ENCODE measurements around the gene PPP4R1.

Gene PPP4R1

DNA sequence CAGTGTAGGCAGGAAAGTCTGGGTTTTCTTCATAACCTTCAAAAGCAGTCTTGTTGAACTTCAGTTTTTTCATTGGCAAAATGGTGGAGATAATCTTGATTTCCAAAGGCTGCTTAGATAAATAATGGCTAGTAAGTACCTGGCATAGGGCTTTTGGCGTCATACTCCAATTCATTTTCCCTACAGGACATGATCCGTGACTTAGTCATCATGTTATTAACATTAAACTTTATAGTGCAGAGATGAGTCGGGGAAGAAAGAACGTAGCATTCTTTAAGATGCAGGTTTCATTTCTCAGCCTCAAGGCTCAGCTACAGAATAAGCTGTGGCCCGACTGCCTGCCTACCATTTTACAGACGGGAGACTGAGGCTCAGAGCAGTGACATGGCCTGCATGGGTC, 75.1 kb downstream of the PPP4R1 start:
- no peak for DNase-seq

DNA sequence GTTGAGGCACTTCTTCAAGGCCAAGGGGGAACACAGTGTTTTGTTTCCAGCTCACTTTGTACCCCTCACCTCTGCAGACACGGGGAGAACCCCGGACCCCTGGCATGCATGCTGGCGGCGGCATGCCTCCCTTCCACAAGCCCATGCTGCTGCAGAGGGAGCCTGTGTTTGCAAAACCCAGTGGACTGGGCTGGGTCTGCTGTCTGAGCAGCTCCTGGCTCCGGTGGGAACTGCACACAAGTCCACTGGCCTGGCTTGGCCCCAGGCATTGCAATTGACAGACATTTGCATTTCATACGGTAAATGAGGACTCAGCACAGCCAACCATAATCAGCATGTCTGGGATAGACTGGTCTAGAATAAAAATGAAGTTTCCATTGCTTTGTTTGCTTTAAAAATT, 76.7 kb downstream of the PPP4R1 start:
- no peak for DNase-seq

DNA sequence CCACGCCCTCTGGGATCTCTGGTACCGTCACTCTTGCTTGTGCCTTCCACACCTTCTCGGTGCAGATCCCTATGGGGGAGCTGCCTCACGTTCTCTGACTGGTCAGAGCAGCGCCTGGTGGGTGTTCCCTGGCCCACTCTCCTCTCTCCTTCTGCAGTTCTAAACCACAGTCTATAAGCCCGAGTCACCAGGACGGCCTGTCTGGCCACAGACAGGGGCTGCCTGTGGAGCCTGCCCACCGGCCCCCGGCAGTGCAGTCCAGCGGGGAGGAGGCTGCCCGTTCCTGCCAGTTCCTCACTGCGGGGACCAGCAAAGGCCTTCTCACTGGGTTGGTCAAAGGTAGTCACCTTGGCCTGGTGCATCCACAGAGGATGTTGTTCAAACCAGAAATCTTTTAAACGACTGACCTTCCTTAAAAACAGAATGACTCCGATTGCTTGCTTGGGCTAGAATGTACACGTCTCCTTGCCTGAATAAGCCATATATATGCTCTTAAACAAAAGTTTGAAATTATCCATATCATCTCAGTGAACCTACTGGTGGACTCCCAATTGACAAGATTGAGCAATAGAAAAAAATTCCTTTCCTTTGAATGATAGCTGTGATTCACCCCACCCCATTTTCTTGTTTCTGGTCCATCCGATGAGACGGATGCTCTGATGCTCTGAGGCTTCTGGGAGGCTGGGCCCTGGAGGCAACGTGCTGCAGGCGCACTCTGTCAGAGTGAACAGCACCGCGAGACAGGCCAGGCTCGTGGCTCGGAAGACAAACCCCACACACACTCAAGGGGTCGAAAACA, 77.8 kb downstream of the PPP4R1 start:
- no peak for DNase-seq

DNA sequence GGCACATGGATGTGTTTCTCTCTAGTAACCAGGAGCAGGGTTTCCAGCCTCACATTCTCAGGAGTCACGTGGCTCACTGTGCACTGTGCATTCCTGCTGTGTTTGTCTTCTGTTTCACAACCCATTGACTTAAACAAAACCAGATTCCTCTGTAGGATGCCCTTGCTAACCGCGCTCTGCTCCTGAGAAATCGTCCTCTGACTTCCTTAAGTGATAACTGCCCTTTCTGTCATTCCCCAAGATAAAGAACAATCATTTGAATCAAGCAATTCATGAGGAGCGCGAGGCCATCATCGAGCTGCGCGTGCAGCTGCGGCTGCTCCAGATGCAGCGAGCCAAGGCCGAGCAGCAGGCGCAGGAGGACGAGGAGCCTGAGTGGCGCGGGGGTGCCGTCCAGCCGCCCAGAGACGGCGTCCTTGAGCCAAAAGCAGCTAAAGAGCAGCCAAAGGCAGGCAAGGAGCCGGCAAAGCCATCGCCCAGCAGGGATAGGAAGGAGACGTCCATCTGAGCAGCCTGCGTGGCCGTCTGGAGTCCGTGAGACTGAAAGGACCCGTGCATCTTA, 78.8 kb downstream of the PPP4R1 start:
- no peak for DNase-seq

DNA sequence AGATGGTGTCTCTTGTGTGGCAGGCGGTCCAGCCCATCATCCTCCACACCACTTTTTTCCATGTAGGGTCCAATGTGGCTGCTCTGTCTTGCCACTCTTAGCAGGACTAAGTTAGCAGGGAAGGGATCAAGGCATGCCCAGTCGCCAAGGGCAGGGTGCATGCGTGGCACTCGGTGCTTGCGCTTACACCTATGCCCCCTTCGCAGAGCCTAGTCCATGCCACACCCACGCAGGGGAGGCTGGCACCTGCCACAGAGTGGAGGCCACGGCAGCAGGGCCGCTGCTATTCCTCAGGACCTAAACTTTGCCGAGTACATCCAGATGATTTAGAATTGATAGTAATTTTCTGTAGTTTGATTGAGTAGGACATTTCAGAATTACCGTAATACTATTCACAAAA, 79.5 kb downstream of the PPP4R1 start:
- no peak for DNase-seq

DNA sequence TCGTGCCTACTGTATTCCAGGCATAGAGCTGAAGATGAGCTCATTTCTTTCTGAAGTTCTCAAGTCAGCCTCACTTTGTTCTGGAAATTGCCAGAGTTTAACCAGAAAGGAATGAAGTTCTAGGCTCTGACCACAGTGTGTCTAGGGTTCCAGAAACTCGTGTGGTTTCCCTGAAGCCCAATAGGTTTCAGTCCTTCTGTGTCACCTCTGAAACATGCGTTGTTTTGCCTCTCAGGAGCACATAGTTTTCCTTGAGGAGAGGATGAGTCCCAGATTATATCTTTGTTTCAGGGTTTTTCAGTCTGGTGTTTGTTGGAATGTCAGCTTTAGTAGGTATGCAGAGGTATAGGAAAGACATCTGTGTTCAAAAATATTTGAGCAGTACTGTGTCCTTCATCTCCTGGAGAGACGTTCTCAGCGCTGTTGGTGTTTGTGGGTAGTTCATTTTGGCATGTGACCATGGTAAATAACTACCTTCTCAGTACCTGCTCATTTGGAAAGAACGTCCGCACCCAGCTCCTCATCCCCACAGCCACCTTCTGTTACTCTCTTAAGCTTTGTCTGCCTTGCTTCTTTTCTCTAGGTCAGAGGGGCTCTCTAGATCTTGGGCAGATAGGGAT, 82.5 kb downstream of the PPP4R1 start:
- no peak for DNase-seq

DNA sequence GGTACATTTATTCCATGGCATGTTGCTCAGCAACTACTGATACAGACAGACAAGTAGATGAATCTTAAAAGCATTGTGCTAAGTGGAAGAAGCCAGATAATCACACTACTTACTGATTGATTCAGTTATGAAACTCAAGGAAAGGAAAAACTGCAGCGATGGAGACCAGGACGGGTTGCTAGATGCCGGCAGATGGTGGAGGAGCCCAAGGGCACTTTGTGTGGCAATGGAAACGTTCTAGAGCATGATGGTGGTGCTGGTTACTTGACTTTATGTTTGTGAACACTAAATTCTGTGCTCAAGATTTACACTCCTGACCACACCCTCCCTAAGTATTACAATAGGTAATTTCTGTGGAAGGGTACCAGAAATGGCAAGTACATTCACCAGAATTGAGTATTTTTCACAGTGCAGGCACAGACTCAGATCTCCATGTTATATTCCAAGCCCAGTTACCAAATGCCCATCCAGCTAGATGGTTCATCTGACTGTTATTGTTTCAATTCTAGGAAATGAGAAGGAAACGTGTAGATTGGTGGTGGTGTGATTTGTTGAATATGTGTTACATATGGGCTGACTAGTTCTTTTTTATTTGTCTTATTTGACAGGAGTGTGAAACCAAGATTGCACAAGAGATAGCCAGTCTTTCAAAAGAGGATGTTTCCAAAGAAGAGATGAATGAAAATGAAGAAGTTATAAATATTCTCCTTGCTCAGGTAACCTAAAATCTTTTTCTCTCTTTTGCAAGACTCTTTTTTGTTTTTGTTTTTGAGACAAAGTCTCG, 83.9 kb downstream of the PPP4R1 start:
- no peak for DNase-seq

DNA sequence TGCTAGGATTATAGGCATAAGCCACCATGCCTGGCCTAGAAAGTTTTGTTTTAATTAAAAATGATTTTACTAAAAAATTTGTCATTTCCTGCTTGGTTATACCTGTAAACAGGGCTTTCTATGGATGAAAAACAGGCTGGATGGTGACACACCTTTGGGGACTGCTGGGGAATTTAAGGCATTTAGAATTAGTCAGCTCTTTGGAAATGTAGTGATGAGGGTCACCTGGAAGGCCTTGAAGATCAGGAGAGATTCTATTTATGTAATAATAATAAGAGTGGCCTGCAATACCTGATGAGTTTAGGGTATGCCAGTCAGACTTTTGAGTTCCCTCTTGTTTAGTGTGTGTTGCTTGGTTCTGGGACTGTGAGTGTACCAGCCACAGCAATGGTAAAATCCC, 87.9 kb downstream of the PPP4R1 start:
- DNase-seq, result no peak

DNA sequence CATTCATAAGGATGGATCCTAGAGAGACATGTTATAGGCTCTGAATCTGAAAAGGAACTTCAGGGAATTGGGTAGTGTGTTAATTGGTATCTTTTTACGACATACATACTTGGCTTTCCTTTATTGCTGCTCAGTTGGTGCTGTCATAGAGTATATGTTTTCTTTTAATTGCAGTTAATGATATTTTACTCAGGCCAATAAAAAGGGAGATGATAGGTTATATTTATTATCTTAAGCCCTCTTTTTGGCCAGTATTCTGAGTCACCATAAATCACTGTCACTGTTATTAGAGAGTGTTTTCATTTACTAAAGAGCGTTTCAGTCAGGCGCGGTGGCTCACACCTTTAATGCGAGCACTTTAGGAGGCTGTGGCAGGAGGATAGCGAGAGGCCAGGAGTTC, 91.4 kb downstream of the PPP4R1 start:
- DNase-seq, result no peak

DNA sequence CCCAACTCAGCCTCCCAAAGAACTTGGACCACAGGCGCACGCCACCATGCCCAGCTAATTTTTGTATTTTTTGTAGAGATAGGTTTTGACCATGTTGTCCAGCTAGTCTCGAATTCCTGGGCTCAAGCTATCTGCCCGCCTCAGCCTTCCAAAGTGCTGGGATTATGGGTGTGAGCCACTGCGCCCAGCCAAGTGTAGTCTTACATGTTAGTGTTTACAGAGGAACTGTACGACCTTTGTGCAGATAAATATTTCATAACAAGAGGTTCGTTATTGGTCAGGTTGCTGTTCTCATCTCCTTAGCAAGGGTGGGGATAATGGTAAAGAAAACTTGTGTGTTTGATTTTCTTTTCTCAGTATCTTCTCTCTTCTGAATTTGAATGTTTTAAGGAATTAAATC, 92.6 kb downstream of the PPP4R1 start:
- no peak for DNase-seq

DNA sequence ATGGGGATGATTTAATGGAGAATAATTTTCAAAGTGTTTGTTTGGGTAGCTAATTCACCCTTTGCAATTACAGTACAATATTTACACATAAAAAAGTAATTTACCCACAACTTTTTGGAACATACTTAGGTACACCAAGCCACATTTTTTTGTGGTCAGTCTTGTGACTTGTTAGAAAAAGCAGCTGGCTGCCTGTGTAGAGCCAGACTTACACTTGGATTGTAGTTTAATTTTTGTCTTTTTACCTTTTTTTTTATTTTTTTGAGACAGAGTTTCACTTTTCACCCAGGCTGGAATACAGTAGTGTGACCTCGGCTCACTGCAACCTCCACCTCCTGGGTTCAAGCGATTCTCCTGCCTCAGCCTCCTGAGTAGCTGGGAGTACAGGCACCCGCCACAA, 93.7 kb downstream of the PPP4R1 start:
- no peak for DNase-seq

DNA sequence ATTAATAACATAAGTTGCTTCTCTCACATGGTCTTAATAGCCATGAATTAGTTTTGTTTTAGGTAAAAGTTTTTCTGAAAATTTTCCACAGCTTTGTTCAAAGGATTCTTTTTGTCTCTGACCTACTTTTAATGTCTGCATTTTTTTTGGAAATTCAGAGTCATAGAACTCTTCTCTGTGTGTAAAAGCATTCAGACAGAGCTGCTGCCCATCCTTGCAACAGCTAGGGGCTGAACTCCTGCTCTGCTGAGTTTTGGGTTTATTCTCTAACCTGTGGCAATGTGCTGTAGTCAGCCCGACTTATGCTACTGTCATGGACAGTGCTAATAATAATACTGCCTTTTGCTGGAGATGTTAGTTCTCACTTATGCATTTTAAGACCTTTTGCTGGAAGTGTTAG, 95.0 kb downstream of the PPP4R1 start:
- DNase-seq, result no peak

DNA sequence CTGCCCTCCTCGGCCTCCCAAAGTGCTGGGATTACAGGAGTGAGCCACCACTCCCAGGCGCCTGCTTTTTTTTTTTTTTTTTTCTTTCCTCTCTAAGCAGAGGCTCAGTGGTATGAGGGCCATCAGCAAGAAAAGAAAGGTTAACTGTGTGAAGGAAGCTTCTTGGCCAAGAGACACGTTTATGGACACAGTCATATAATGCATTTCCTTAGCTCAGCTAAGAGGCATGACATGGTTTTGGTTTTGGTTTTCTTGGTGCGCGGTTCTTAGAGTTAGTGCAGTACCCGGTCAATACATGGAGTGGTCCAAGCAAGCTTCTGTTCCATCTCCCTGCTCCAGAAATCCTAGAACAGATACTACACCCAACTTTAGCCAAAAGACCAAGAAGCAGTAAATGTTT, 96.5 kb downstream of the PPP4R1 start:
- DNase-seq, result no peak

DNA sequence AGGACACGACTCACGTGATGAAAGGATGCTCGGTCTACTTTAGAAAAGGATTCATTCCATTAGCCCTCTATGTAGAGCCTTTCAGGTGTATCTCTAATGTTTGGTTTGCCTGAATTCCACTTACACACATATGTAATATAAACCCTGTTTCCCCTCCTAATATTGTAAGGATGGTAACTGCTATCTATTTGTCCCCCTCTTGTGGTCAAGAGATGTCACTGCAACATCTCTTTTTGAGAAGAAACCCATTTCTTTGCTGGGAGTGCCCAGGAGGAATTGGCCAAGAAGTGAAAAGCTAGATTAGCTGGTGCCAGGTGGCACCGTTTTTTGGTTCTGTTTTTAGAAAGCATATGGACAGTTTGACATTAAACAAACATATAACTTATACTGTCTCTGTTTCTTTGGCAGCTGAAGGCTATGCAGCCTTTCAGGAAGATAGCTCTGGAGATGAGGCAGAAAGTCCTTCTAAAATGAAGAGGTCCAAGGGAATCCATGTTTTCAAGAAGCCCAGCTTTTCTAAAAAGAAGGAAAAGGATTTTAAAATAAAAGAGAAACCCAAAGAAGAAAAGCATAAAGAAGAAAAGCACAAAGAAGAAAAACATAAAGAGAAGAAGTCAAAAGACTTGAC, 97.8 kb downstream of the PPP4R1 start:
- no peak for DNase-seq

DNA sequence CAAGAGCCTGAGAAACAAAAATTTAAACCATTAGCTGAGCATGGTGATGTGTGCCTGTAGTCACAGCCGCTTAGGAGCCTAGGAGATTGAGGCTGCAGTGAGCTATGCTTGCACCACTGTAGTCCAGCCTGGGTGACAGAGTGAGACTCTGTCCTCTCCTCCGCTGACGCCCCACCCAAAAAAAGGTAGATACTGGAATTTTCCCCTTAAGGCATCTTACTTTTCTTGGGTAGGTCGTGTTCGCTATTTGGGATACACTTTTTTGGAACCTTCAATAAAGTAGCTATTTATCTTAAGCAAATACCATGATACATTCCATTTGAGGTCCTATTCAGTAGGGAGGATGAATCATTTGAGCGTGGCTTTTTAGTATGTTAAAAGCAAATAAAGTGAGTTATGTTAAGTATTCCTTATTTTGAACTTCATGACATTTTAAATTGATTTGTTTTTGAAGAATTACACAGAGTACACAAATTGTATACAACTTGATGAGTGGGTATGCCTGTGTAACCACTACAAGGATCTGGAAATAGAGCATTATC, 100.3 kb downstream of the PPP4R1 start:
- no peak for DNase-seq

DNA sequence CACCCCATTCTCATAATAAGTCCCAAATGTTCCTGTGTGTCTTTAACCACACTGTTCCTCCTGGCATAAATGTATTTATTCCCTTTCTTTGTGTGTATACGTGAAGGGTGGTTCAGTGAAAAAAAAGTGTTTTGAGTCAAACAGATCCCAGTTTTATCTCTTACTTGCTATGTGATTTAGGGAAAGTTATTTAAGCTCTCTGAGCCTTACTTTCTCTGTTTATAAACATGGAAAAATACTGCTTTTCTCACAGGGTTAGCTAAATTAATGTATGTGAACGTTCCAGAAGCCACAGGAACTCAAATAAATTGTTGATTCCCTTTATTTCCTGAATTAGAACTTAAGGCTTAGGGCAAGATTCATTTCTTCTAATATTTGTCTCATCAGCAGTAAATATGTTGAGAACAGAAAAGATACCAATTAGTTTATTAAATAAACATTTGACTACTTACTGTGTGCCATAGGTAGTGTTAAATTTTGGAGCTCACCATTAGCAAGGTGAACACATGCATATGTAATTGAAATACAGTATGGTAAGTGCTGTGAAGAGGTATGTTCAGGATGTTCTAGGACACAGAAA, 105.8 kb downstream of the PPP4R1 start:
- no peak for DNase-seq

DNA sequence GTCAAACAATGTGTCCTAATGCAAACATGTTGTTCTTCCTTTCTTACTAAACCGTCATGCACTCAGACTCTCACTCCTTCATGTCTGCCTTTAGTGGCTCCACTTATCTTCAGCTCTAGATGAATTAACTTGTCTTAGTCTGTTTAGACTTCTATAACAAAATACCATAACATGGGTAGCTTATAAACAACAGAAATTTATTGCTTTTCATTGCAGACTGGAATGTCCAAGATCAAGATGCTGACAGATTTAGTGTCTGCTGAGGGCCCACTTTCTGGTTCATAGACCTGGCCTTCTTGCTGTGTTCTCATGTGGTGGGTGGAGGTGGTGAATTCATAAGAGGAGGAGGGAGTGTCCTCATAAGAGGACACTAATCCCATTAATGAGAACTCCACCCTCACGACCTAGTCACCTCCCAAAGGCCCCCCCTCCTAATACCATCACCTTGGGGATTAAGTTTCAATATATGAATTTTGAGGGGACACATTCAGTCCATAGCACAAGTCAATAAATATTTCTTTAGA, 106.7 kb downstream of the PPP4R1 start:
- DNase-seq, result no peak

DNA sequence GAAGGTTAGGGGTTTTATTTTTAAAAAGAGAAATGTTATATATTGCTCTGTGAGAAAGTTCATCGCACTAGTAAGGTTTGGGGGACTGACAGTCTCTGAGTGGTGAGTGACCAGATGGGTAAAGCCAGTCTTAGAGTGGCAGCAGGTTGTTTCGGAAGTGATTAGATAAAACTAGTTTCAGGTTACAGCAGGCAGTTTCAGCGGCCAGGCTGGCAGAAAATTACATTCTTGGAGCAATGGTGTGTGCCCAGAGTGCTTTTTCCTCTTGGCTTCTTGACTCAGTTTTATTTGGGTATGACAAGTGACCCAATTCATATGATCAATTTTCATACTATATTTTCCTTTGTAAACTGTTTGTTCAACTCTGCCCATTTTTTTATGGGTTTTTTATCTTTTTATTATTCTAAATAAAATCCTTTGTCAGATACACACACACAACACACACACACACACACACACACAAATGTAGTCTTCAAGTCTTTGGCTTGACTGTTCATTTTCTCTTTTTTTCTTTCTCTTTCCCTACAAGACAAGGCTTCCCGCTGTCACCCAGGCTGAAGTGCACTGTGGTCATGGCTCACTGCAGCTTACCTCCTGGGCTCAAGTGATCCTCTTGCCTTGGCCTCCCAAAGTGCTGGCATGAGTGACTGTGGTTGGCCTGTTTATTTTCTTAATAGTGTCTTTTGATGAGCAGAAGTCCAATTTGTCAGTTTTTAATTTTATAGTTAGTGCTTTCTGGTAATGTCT, 108.1 kb downstream of the PPP4R1 start:
- DNase-seq, result no peak

Measured in GOT3 (cell line).